ENCODE results near the gene MAPK10. TPM values are rescaled to one million over a fixed set of nuclear protein-coding genes. Genes with fewer than 3 reads are reported as not detected.

The MAPK10 gene
- total RNA-seq, 6 donors from 2014 or later, result 11.1 to 89.1 (median 29.5) TPM

DNA sequence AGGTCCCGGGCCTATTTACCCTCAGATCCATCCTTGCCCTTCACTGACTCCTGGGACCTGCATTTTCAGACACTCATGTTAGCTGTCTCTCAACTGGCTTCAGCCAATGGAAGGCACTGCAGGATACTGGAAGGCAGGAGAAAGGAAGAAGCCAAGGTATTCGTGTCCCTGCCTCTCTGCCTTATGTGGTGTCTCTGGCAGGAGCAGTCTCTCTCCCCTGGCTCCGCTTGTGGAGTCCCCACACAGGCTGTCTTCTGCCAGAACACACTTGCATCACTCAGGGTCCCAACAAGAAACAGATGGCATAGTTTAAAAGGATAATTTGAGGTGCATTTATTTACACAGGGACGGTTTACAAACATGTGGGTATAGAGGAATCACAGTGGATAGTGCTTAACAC is 21.6 kb upstream of the MAPK10 start:
- DNase-seq, result no peak
- H3K27ac ChIP-seq, result no peak overlapping the region
- ATAC-seq (ENCODE audit: low FRiP score in 2 of 2), result no peak
- 77 to 78% methylated on average over 4 of the region's 4 CpGs for WGBS, 2 donors
- no peak for TF ChIP-seq EP300 (IDR thresholded peaks at IDR 0.05)
- TF ChIP-seq POLR2AphosphoS5 (IDR thresholded peaks at IDR 0.05), result no peak
- no peak for TF ChIP-seq POLR2A (IDR thresholded peaks at IDR 0.05)
- TF ChIP-seq, protein P1, sequence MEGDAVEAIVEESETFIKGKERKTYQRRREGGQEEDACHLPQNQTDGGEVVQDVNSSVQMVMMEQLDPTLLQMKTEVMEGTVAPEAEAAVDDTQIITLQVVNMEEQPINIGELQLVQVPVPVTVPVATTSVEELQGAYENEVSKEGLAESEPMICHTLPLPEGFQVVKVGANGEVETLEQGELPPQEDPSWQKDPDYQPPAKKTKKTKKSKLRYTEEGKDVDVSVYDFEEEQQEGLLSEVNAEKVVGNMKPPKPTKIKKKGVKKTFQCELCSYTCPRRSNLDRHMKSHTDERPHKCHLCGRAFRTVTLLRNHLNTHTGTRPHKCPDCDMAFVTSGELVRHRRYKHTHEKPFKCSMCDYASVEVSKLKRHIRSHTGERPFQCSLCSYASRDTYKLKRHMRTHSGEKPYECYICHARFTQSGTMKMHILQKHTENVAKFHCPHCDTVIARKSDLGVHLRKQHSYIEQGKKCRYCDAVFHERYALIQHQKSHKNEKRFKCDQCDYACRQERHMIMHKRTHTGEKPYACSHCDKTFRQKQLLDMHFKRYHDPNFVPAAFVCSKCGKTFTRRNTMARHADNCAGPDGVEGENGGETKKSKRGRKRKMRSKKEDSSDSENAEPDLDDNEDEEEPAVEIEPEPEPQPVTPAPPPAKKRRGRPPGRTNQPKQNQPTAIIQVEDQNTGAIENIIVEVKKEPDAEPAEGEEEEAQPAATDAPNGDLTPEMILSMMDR (IDR thresholded peaks at IDR 0.05), result no peak
- no peaks in the 10 kb centered on the region for H3K36me3 ChIP-seq
- H3K9me3 ChIP-seq, result no peaks in the 10 kb centered on the region
- H3K4me1 ChIP-seq, result no peaks in the 10 kb centered on the region
- no peak overlapping the region for H3K4me3 ChIP-seq
- no peaks in the 10 kb centered on the region for H3K27me3 ChIP-seq

DNA sequence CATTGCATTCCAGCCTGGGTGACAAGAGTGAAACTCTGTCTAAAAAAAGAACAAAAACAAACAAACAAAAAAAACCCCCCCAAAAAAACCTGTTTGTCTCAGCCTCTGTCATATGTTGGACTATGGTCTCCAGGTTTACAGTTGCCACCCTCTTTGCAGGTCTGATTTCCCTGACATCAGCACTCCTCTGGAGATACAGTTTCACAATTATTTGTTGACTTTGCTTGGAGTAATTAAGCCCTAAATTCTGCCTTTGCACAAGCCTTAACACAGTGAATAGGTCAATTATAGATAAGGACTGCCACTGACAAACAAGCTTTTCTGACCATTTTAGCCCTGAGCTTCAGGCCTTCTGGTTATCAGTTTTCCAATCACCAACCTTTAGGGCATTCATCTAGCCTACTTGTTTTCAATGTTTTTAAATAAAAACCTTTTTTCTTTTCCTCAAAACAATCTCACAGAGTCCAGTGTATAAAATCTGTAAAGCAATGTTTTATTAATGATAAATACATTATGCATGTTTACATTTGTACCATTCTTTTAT is 20.4 kb upstream of the MAPK10 start:
- H3K27me3 ChIP-seq, result no peaks in the 10 kb centered on the region
- H3K4me1 ChIP-seq, result no peaks in the 10 kb centered on the region
- ATAC-seq (ENCODE audit: low FRiP score in 2 of 2) (no peak), DNase-seq (no peak)
- H3K27ac ChIP-seq, result no peak overlapping the region
- no peaks in the 10 kb centered on the region for H3K9me3 ChIP-seq
- no peak for TF ChIP-seq POLR2AphosphoS5 (IDR thresholded peaks at IDR 0.05)
- TF ChIP-seq POLR2A (IDR thresholded peaks at IDR 0.05), result no peak
- TF ChIP-seq EP300 (IDR thresholded peaks at IDR 0.05), result no peak
- TF ChIP-seq, protein P1 (IDR thresholded peaks at IDR 0.05), result no peak
- H3K36me3 ChIP-seq, result no peaks in the 10 kb centered on the region
- no peak overlapping the region for H3K4me3 ChIP-seq

DNA sequence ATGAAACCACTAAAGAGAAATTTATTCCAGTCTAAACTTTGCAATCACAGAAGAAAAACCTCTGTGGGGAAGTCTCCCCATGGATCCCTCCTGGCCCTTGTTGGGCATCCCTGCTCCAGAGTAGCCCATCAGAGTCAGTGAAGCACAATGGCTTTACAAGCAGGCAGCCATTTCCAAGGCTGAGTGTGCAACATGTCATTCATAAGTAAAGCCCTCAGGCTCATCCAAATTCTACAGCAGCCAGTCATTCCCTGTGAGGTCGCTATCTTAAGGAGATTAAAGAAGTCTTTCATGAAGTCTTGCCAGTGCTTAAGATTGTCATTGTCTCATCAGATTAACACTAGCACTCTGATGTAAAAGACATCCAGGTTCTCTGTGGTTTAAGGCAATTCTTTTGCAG is 17.0 kb upstream of the MAPK10 start:
- TF ChIP-seq POLR2A (IDR thresholded peaks at IDR 0.05) (no peak), POLR2AphosphoS5 (IDR thresholded peaks at IDR 0.05) (no peak)
- 72% methylated on average over 1 of the region's 1 CpG; no CpG with 5 or more reads in 1 of the 2 donors for WGBS, 2 donors

DNA sequence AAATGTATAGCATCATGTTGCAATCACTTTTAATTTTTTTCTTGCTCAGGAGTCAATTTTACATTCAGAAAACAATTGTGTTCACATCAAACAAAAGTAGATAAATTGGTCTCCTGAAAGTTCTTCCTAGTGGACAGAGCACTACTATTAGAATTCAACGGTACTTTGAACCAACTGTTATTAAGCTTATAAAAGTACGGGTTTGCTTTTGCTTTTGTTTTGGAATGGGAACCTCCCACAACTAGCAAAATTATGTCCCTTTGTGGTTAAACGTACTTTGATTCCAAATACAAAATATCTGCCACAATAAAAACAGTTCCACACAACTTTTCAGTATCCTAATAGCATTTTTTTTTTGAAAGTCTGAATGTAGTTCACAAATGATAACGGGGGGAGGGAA is 8.6 kb upstream of the MAPK10 start:
- H3K4me1 ChIP-seq, result no peaks in the 10 kb centered on the region
- H3K27ac ChIP-seq, result no peak overlapping the region
- H3K9me3 ChIP-seq, result no peaks in the 10 kb centered on the region
- H3K4me3 ChIP-seq, result no peak overlapping the region
- H3K36me3 ChIP-seq, result no peaks in the 10 kb centered on the region
- no peaks in the 10 kb centered on the region for H3K27me3 ChIP-seq
- TF ChIP-seq, protein P1 (IDR thresholded peaks at IDR 0.05), result no peak
- TF ChIP-seq EP300 (IDR thresholded peaks at IDR 0.05), result no peak
- no peak for TF ChIP-seq POLR2AphosphoS5 (IDR thresholded peaks at IDR 0.05)
- no peak for TF ChIP-seq POLR2A (IDR thresholded peaks at IDR 0.05)
- 87 to 90% methylated on average over 4 of the region's 4 CpGs for WGBS, 2 donors
- DNase-seq, result no peak
- ATAC-seq (ENCODE audit: low FRiP score in 2 of 2), result no peak

More for the DNA sequence above, 17.0 kb upstream of the MAPK10 start:
- Histone ChIP-seq H3K9me3 (no peaks in the 10 kb centered on the region), H3K4me3 (no peak overlapping the region), H3K27ac (no peak overlapping the region), H3K36me3 (no peaks in the 10 kb centered on the region), H3K4me1 (no peaks in the 10 kb centered on the region), H3K27me3 (no peaks in the 10 kb centered on the region)
- ATAC-seq (ENCODE audit: low FRiP score in 2 of 2) (no peak), DNase-seq (no peak)

DNA sequence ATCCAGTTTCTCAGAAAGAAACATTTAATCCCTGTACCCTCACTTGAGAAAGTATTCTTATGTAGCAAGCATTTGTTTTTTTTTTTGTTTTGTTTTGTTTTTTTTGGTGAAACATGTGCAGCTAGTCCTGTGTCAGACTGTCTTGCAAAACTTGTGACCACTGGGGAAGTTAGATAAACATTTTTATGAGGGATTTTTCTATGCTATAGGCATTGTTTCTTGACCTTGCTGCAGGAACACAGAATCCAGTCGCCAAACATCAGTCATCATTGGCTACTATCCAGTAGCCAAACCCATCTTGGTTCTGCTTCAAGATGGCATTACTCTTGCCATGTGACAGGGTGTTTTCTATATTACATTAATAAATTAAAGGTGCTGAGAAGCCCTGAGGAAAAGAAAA is 7.7 kb upstream of the MAPK10 start:
- H3K27me3 ChIP-seq, result no peaks in the 10 kb centered on the region
- H3K9me3 ChIP-seq, result no peaks in the 10 kb centered on the region
- ATAC-seq (ENCODE audit: low FRiP score in 2 of 2) (no peak), DNase-seq (no peak)
- no peak overlapping the region for H3K27ac ChIP-seq
- no peaks in the 10 kb centered on the region for H3K36me3 ChIP-seq
- TF ChIP-seq POLR2AphosphoS5 (IDR thresholded peaks at IDR 0.05) (no peak), EP300 (IDR thresholded peaks at IDR 0.05) (no peak)
- TF ChIP-seq, protein P1 (IDR thresholded peaks at IDR 0.05), result no peak
- H3K4me1 ChIP-seq, result no peaks in the 10 kb centered on the region
- no peak overlapping the region for H3K4me3 ChIP-seq
- WGBS, 2 donors, result 56 to 60% methylated on average over 1 of the region's 1 CpG
